Ascending aorta (tissue), 2 donors: ENCODE data around the gene HGFAC. TPM values are rescaled to one million over a fixed set of nuclear protein-coding genes. Genes with fewer than 3 reads are reported as not detected.

Source experiments
- DNase-seq, 2 donors: peaks; one replicate each; pipeline ENCODE4 v3.0.0-alpha.2; 2019; ENCODE audit warnings: low spot score in 2 of 2
- H3K27ac ChIP-seq, 2 donors: fragments of 200-600 bp; sonication (generic); one replicate each; pipeline ENCODE4 v1.5.1; 2016 to 2017; ENCODE audit warnings: mild to moderate bottlenecking in 1 of 2
- H3K27me3 ChIP-seq: fragments of 200-600 bp; sonication (generic); one replicate; pipeline ENCODE4 v1.5.1; 2017
- H3K36me3 ChIP-seq, 2 donors: fragments of 200-600 bp; sonication (generic); one replicate each; pipeline ENCODE4 v1.5.1; 2016
- H3K4me1 ChIP-seq, 2 donors: fragments of 200-600 bp; sonication (generic); one replicate each; pipeline ENCODE4 v1.5.1; 2016 to 2017; ENCODE audit warnings: mild to moderate bottlenecking in 1 of 2
- H3K4me3 ChIP-seq, 2 donors: fragments of 200-600 bp; sonication (generic); one replicate each; pipeline ENCODE4 v1.5.1; 2016 to 2017; ENCODE audit warnings: mild to moderate bottlenecking in 1 of 2
- H3K9me3 ChIP-seq, 2 donors: fragments of 200-600 bp; sonication (generic); one replicate each; pipeline ENCODE4 v1.5.1; 2016
- CTCF ChIP-seq, 3 experiments: fragments of 200-600 bp in 2 of 3; fragments of 450-650 bp in 1 of 3; sonication (generic) in 2 of 3; IDR thresholded peaks; one replicate each; pipeline ENCODE4 v1.5.1; 2016 to 2019; ENCODE audit warnings: antibody characterized with exemption in 3 of 3, mild to moderate bottlenecking in 1 of 3, moderate library complexity in 1 of 3
- intact Hi-C: fragments of 100-400 bp; cut with DNase I; formaldehyde crosslinking; loops from one replicate; pipeline ENCODE4 v1.15.1; 2023
- total RNA-seq: library from RNA; depleted of rRNA; stranded (reverse); fragments of >200 nt; gene quantifications from one replicate; pipeline ENCODE4 v1.1.0, GENCODE V29; 2016

The HGFAC gene
- total RNA-seq, 1 donor from 2014 or later = 2.2 TPM

GRCh38 chr4:3497095-3497494 is 55.3 kb downstream of the HGFAC start:
- no peak for TF ChIP-seq CTCF (IDR thresholded peaks at IDR 0.05)
- intact Hi-C loops = no loop called here
- Histone ChIP-seq H3K27me3 (no peaks in the 10 kb centered on the region), H3K36me3 (peaks cover 7 to 34% of the 10 kb centered on the region in 2 donors), H3K9me3 (no peaks in the 10 kb centered on the region), H3K4me1 (no peaks in the 10 kb centered on the region), H3K4me3 (no peak overlapping the region), H3K27ac (no peak overlapping the region)
- no peak for DNase-seq

- Histone ChIP-seq H3K27me3 (no peaks in the 10 kb centered on the region), H3K4me1 (no peaks in the 10 kb centered on the region), H3K9me3 (no peaks in the 10 kb centered on the region), H3K36me3 (peaks cover 11 to 39% of the 10 kb centered on the region in 2 donors), H3K4me3 (no peak overlapping the region), H3K27ac (no peak overlapping the region)
- no peak for DNase-seq
- intact Hi-C loops = no loop called here
- no peak for TF ChIP-seq CTCF (IDR thresholded peaks at IDR 0.05)
These were observed 56.0 kb downstream of the HGFAC start for GRCh38 chr4:3497523-3498389.

GRCh38 chr4:3498407-3498806 is 56.6 kb downstream of the HGFAC start:
- Histone ChIP-seq H3K4me1 (no peaks in the 10 kb centered on the region), H3K27ac (no peak overlapping the region), H3K36me3 (peaks cover 14 to 39% of the 10 kb centered on the region in 2 donors), H3K9me3 (no peaks in the 10 kb centered on the region), H3K27me3 (no peaks in the 10 kb centered on the region), H3K4me3 (no peak overlapping the region)
- no peak for DNase-seq
- TF ChIP-seq CTCF (IDR thresholded peaks at IDR 0.05) = no peak
- intact Hi-C loops = no loop called here

Other genes starting within 250 kb of the HGFAC start
- not detected for gene MSANTD1, start 192.8 kb upstream of the HGFAC start, total RNA-seq
- 26.3 TPM for gene RGS12, start 148.9 kb upstream of the HGFAC start, total RNA-seq
- 33.5 TPM for gene DOK7, start 21.3 kb downstream of the HGFAC start, total RNA-seq
- 172 TPM for gene LRPAP1, start 90.5 kb downstream of the HGFAC start, total RNA-seq